OCI-LY1 (cell line): ENCODE data around the gene MKRN2.

Experiments
- EZH2 ChIP-seq: fragments of 200-600 bp; sonication (generic), shearing (Covaris generic); IDR thresholded peaks from 2 replicates; pipeline ENCODE4 v1.8.0; 2017; ENCODE audit warnings: borderline replicate concordance, mixed run types, mild to moderate bottlenecking, antibody characterized with exemption, low read length, moderate library complexity, mixed read lengths
- TF ChIP-seq, protein P1 (sequence below): fragments of 200-600 bp; sonication (generic), shearing (Covaris generic); IDR thresholded peaks from 2 replicates; pipeline ENCODE4 v1.5.1; 2017; ENCODE audit warnings: mild to moderate bottlenecking, antibody characterized with exemption, low read length, moderate library complexity, mixed read lengths

DNA sequence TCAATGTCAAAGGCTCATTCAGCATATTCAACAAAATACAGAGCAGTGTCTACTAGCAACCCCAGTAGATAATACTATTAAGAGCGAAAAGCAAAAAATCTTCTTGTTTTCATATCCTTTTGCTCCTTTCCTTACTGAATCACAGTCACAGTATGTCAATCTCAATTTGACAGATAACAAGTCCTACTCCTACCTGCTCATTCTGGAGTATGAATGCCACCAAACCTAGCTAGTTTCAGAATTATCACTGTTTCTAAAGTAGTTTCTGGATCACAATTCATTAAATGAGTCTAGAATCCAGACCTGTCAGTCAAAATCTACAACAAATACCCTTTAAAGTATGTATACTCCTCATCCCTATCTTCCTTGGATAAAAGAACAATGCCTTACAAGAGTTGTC is 51.5 kb downstream of the MKRN2 start:
- TF ChIP-seq, protein P1, sequence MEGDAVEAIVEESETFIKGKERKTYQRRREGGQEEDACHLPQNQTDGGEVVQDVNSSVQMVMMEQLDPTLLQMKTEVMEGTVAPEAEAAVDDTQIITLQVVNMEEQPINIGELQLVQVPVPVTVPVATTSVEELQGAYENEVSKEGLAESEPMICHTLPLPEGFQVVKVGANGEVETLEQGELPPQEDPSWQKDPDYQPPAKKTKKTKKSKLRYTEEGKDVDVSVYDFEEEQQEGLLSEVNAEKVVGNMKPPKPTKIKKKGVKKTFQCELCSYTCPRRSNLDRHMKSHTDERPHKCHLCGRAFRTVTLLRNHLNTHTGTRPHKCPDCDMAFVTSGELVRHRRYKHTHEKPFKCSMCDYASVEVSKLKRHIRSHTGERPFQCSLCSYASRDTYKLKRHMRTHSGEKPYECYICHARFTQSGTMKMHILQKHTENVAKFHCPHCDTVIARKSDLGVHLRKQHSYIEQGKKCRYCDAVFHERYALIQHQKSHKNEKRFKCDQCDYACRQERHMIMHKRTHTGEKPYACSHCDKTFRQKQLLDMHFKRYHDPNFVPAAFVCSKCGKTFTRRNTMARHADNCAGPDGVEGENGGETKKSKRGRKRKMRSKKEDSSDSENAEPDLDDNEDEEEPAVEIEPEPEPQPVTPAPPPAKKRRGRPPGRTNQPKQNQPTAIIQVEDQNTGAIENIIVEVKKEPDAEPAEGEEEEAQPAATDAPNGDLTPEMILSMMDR: no peak
- TF ChIP-seq EZH2: no peak
